Endodermal cell (in vitro differentiated cells): Measurements from ENCODE around the gene SPNS1. TPM values are rescaled to one million over a fixed set of nuclear protein-coding genes. Genes with fewer than 3 reads are reported as not detected.
"Not testable (repeated sequence)": the region's sequence is repeated elsewhere in the genome, so short reads cannot be mapped to it uniquely, and the experiment has no call there.

ENCODE experiments used
- DNase-seq: peaks from one replicate; pipeline ENCODE4 v3.0.0-alpha.2; 2017
- H3K27ac ChIP-seq: 2 replicates; pipeline ENCODE4 v1.5.1; 2013; ENCODE audit warnings: mild to moderate bottlenecking, low read depth, low read length, moderate library complexity
- H3K27me3 ChIP-seq: 2 replicates; pipeline ENCODE4 v1.6.1; 2013; ENCODE audit warnings: mild to moderate bottlenecking, low read length, moderate library complexity; ENCODE audit not compliant: insufficient read depth, control insufficient read depth, poor library complexity, severe bottlenecking
- H3K36me3 ChIP-seq: 2 replicates; pipeline ENCODE4 v1.7.0; 2013; ENCODE audit warnings: mild to moderate bottlenecking, low read length, moderate library complexity; ENCODE audit not compliant: control insufficient read depth, insufficient read depth
- H3K4me1 ChIP-seq: one replicate; pipeline ENCODE4 v1.7.0; 2013; ENCODE audit warnings: low read length; ENCODE audit not compliant: control insufficient read depth, insufficient read depth
- H3K4me3 ChIP-seq: 2 replicates; pipeline ENCODE4 v1.5.1; 2013; ENCODE audit warnings: mild to moderate bottlenecking, low read length, moderate library complexity
- H3K9ac ChIP-seq: 2 replicates; pipeline ENCODE4 v1.6.1; 2013; ENCODE audit warnings: mild to moderate bottlenecking, low read length, moderate library complexity; ENCODE audit not compliant: poor library complexity, severe bottlenecking; ENCODE audit errors: extremely low read depth
- H3K9me3 ChIP-seq: 2 replicates; pipeline ENCODE4 v1.6.1; 2013; ENCODE audit warnings: mild to moderate bottlenecking, low read length, moderate library complexity; ENCODE audit not compliant: control insufficient read depth
- H3K27ac Mint-ChIP-seq: 2 replicates; pipeline ENCODE4 v1.8.0; 2020; ENCODE audit warnings: mixed read lengths
- H3K27me3 Mint-ChIP-seq: 2 replicates; pipeline ENCODE4 v1.8.0; 2021; ENCODE audit warnings: mild to moderate bottlenecking, mixed read lengths; ENCODE audit not compliant: insufficient read depth
- H3K36me3 Mint-ChIP-seq: 2 replicates; pipeline ENCODE4 v1.8.0; 2020; ENCODE audit warnings: low read depth, mixed read lengths
- H3K4me1 Mint-ChIP-seq: 2 replicates; pipeline ENCODE4 v1.8.0; 2020; ENCODE audit warnings: mixed read lengths
- H3K4me3 Mint-ChIP-seq: 2 replicates; pipeline ENCODE4 v1.8.0; 2020; ENCODE audit warnings: mild to moderate bottlenecking, moderate library complexity, mixed read lengths
- H3K9me3 Mint-ChIP-seq: 2 replicates; pipeline ENCODE4 v1.8.0; 2020; ENCODE audit warnings: mild to moderate bottlenecking, mixed read lengths
- WGBS, 2 experiments: methylation state at CpG; one replicate each; pipeline versions ENCODE4 v1.1.5 to v1.1.7; 2013; ENCODE audit warnings: missing lambda C conversion rate in 2 of 2, mixed read lengths in 1 of 2; ENCODE audit not compliant: insufficient coverage in 1 of 2, insufficient read length in 1 of 2; 5-methylcytosine and 5-hydroxymethylcytosine counted together
- long read RNA-seq, 4 experiments: library from polyadenylated mRNA in 2 of 4; library from RNA in 1 of 4; library from capped mRNA in 1 of 4; stranded (forward) in 3 of 4; unstranded in 1 of 4; transcript quantifications; one replicate each; pipeline ENCODE4 v2.0.0, GENCODE V29; 2020 to 2021; ENCODE audit warnings: inconsistent platforms in 1 of 4
- polyA plus RNA-seq, 2 experiments: library from polyadenylated mRNA; stranded (reverse); fragments of 50-300 nt; gene quantifications; one replicate each; pipeline ENCODE4 v1.2.3, GENCODE V29; 2013
- total RNA-seq, 2 donors: library from RNA; stranded (reverse); fragmentation: NEBNext Ultra II Directional in 1 of 2; extraction: Animal tissue kit (Norgen Biotek cat#: 25700) in 1 of 2; gene quantifications; 2 replicates in 1 of 2; 3 replicates in 1 of 2; pipeline ENCODE4 v1.2.1, GENCODE V29; 2021
- TF ChIP-seq, protein P1 (sequence below): fragments of 200-600 bp; sonication (generic); conservative IDR thresholded peaks from 2 replicates; pipeline ENCODE4 v1.5.0; 2021; ENCODE audit warnings: antibody characterized with exemption, mild to moderate bottlenecking

The SPNS1 gene, protein sequence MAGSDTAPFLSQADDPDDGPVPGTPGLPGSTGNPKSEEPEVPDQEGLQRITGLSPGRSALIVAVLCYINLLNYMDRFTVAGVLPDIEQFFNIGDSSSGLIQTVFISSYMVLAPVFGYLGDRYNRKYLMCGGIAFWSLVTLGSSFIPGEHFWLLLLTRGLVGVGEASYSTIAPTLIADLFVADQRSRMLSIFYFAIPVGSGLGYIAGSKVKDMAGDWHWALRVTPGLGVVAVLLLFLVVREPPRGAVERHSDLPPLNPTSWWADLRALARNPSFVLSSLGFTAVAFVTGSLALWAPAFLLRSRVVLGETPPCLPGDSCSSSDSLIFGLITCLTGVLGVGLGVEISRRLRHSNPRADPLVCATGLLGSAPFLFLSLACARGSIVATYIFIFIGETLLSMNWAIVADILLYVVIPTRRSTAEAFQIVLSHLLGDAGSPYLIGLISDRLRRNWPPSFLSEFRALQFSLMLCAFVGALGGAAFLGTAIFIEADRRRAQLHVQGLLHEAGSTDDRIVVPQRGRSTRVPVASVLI
- total RNA-seq, result 10 to 100 TPM; 54.9 to 55.2 TPM
- 28.0 TPM for polyA plus RNA-seq (2013, experiment 1 of 2)
- polyA plus RNA-seq (2013, experiment 2 of 2), result 29.1 TPM
- long read RNA-seq, experiment 1, transcript SPNS1-201 (12 exons, 2,208 nt), result major isoform, 11 of 50 reads
- long read RNA-seq, experiment 1, partial matches to known transcripts, result 14 of 50 reads
- long read RNA-seq, experiment 1, other reads (novel, unspliced or antisense), result 16 of 50 reads
- long read RNA-seq, experiment 2, transcript SPNS1-207 (13 exons, 1,979 nt), result minor isoform, 26 of 227 reads
- long read RNA-seq, experiment 2, transcript SPNS1-202 (13 exons, 2,102 nt), result minor isoform, 16 of 227 reads
- long read RNA-seq, experiment 2, transcript SPNS1-201 (12 exons, 2,208 nt), result major isoform, 122 of 227 reads
- long read RNA-seq, experiment 2, partial matches to known transcripts, result 7 of 227 reads
- long read RNA-seq, experiment 2, other reads (novel, unspliced or antisense), result 53 of 227 reads
- long read RNA-seq, experiment 3, transcript SPNS1-203 (11 exons, 2,027 nt), result minor isoform, 17 of 474 reads
- long read RNA-seq, experiment 3, transcript SPNS1-201 (12 exons, 2,208 nt), result major isoform, 239 of 474 reads
- long read RNA-seq, experiment 3, transcript SPNS1-207 (13 exons, 1,979 nt), result minor isoform, 53 of 474 reads
- long read RNA-seq, experiment 3, transcript SPNS1-202 (13 exons, 2,102 nt), result minor isoform, 42 of 474 reads
- long read RNA-seq, experiment 3, partial matches to known transcripts, result 11 of 474 reads
- long read RNA-seq, experiment 3, other reads (novel, unspliced or antisense), result 112 of 474 reads
- long read RNA-seq, experiment 4, transcript SPNS1-201 (12 exons, 2,208 nt), result major isoform, 20 of 49 reads
- long read RNA-seq, experiment 4, partial matches to known transcripts, result 1 of 49 reads
- long read RNA-seq, experiment 4, other reads (novel, unspliced or antisense), result 16 of 49 reads

DNA sequence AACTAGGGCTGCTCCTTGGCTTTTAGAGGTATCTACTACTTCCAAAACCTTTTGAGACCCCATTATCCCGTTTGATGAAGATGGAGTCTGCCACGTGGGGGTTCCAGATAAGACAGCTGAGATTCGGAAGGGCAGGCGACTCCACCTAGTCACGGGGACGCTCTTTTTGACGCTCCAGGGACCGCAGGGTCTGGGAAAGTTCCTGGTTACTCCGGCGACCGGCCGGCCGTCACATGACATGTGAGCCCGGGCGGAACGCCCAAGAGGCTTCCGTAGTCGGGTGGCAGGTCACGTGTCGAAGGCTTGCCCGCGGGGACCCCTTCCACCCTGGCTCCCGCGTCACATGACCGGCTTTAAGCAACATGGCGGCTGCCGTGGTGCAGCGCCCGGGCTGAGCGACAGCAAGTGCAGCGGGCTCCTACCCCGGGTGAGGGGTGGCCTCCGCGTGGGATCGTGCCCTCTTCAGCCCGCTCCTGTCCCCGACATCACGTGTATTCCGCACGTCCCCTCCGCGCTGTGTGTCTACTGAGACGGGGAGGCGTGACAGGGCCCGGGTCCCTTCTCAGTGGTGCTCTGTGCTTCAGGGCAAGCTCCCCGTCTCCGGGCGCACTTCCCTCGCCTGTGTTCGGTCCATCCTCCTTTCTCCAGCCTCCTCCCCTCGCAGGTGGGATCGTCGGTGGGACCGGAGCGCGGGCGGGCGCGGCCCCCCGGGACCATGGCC is at the start of gene SPNS1:
Gene SPNS1, plus strand, starts transcription at position 342 of the 721 bp plus-strand sequence. Its CDS starts 374 bp downstream, at position 716.
- Mint-ChIP-seq H3K27me3 (no peaks in the 10 kb centered on the region), H3K9me3 (no peaks in the 10 kb centered on the region), H3K4me3 (peak within 1 kb of the TSS; percentile 86), H3K4me1 (peaks cover 7% of the 10 kb centered on the region), H3K27ac (peak within 1 kb of the TSS; percentile 96), H3K36me3 (peaks cover 10% of the 10 kb centered on the region)
- Histone ChIP-seq H3K27ac (peak within 1 kb of the TSS; percentile 94), H3K9ac (peak within 1 kb of the TSS; percentile 82), H3K9me3 (no peaks in the 10 kb centered on the region), H3K27me3 (no peaks in the 10 kb centered on the region), H3K4me3 (peak within 1 kb of the TSS; percentile 94), H3K4me1 (no peaks in the 10 kb centered on the region), H3K36me3 (peaks cover 11% of the 10 kb centered on the region)
- WGBS, 2 experiments, result 0% methylated on average over 28 to 60 of the region's 60 CpGs
- DNase-seq, result peak; percentile 99
- TF ChIP-seq, protein P1, sequence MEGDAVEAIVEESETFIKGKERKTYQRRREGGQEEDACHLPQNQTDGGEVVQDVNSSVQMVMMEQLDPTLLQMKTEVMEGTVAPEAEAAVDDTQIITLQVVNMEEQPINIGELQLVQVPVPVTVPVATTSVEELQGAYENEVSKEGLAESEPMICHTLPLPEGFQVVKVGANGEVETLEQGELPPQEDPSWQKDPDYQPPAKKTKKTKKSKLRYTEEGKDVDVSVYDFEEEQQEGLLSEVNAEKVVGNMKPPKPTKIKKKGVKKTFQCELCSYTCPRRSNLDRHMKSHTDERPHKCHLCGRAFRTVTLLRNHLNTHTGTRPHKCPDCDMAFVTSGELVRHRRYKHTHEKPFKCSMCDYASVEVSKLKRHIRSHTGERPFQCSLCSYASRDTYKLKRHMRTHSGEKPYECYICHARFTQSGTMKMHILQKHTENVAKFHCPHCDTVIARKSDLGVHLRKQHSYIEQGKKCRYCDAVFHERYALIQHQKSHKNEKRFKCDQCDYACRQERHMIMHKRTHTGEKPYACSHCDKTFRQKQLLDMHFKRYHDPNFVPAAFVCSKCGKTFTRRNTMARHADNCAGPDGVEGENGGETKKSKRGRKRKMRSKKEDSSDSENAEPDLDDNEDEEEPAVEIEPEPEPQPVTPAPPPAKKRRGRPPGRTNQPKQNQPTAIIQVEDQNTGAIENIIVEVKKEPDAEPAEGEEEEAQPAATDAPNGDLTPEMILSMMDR, result no peak

DNA sequence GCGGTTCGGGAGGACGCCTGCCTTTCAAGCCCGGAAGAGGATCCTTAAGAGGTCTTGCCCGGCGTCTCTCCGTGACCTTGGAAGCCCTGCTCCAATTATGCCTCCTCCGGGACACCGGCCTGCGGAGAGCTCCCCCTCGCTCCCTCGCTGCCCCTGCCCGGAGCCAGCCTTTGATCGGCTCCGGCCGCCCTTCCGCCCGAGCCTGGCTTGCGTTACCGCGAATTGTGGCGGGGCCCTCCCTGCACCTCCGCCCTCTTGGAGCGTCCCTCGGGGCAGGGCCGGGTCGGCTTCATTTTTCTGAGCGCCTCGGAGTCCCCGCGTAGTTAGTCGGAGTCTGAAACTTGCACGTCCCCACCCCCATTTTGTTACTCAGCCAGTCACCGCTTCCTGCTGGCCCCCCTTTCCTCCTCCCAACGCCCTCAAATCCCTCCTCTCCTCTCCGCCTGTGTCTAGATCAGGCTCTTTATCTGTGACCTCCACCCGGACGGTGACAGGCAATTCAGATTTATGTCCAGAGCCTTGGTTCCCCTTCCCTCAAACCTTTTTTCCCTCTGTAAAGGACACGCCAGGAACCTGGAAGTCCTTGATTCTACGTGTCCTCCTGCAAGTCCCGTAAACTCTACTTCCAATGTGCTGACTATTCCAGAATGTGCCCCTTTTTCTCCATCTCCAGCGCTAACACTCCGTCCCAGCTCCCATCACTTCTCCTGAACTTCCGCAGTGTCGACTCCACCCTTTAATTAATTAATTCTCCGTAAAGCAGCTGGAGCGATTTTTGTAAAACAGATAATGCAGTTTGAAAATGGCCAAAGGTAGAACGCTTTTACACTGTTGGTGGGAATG is 49.0 kb upstream of the SPNS1 start:
- Histone ChIP-seq H3K9me3 (no peaks in the 10 kb centered on the region), H3K9ac (peak overlapping the region; percentile 75), H3K4me3 (peak overlapping the region; percentile 86), H3K27me3 (no peaks in the 10 kb centered on the region), H3K4me1 (no peaks in the 10 kb centered on the region), H3K27ac (peak overlapping the region; percentile 91), H3K36me3 (no peaks in the 10 kb centered on the region)
- 3 to 4% methylated on average over 35 to 48 of the region's 48 CpGs for WGBS, 2 experiments
- Mint-ChIP-seq H3K27me3 (peaks cover 2% of the 10 kb centered on the region), H3K4me1 (peaks cover 11% of the 10 kb centered on the region), H3K9me3 (no peaks in the 10 kb centered on the region), H3K36me3 (peaks cover 6% of the 10 kb centered on the region), H3K4me3 (peak overlapping the region; percentile 91), H3K27ac (peak overlapping the region; percentile 98)
- DNase-seq, result no peak
- TF ChIP-seq, protein P1, result no peak

DNA sequence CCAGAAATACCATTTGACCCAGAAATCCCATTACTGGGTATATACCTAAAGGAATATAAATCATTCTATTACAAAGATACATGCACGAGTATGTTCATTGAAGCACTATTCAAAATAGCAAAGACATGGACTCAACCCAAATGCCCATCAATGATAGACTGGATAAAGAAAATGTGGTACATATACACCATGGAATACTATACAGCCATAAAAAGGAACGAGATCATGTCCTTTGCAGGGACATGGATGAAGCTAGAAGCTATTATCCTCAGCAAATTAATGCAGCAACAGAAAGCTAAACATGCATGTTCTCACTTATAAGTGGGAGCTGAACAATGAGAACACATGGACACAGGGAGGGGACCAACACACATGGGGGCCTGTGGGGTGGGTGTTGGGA is 48.3 kb upstream of the SPNS1 start:
- H3K27ac ChIP-seq, DNase-seq, H3K9me3 ChIP-seq, H3K36me3 ChIP-seq, H3K9ac ChIP-seq, H3K27me3 ChIP-seq, H3K4me1 ChIP-seq, H3K36me3 Mint-ChIP-seq, H3K27me3 Mint-ChIP-seq, H3K9me3 Mint-ChIP-seq: not testable (repeated sequence)
- Mint-ChIP-seq H3K4me3 (peak overlapping the region; percentile 91), H3K4me1 (peaks cover 15% of the 10 kb centered on the region), H3K27ac (peak overlapping the region; percentile 98)
- peak overlapping the region; percentile 86 for H3K4me3 ChIP-seq
- 96% methylated on average over 2 of the region's 2 CpGs; no CpG with 5 or more reads in 1 of the 2 experiments for WGBS, 2 experiments
